HCT116 (cell line): ENCODE data around the gene FBXL16.

ENCODE experiments used
- CTCF ChIP-seq, 3 experiments: fragments of 200-600 bp in 1 of 3; sonication (generic) in 1 of 3; IDR thresholded peaks in 2 of 3; conservative IDR thresholded peaks in 1 of 3; 2 replicates each; pipeline ENCODE4 v1.5.1; 2012 to 2017; ENCODE audit warnings: low read depth in 2 of 3, low read length in 2 of 3, antibody characterized with exemption in 1 of 3, borderline replicate concordance in 1 of 3, control low read depth in 1 of 3, mild to moderate bottlenecking in 1 of 3, mixed read lengths in 1 of 3, mixed run types in 1 of 3, moderate library complexity in 1 of 3; ENCODE audit not compliant: insufficient read depth in 1 of 3
- EGR1 ChIP-seq: IDR thresholded peaks from 2 replicates; pipeline ENCODE4 v1.6.1; 2012; ENCODE audit warnings: low read depth
- EZH2 ChIP-seq: fragments of 200-600 bp; sonication (generic); IDR thresholded peaks from 2 replicates; pipeline ENCODE4 v1.6.1; 2017; ENCODE audit warnings: antibody characterized with exemption, mixed run types
- JUND ChIP-seq: IDR thresholded peaks from 2 replicates; pipeline ENCODE4 v1.6.1; 2012
- MAX ChIP-seq: IDR thresholded peaks from 2 replicates; pipeline ENCODE4 v1.6.1; 2012
- POLR2A ChIP-seq: IDR thresholded peaks from 2 replicates; pipeline ENCODE4 v1.7.0; 2011; ENCODE audit warnings: borderline replicate concordance; ENCODE audit not compliant: insufficient read depth, insufficient read length; ENCODE audit errors: extremely low read depth
- RAD21 ChIP-seq: IDR thresholded peaks from 2 replicates; pipeline ENCODE4 v1.6.1; 2012; ENCODE audit warnings: low read depth, mild to moderate bottlenecking
- SP1 ChIP-seq: IDR thresholded peaks from 2 replicates; pipeline ENCODE4 v1.6.1; 2012; ENCODE audit warnings: low read depth
- YY1 ChIP-seq: IDR thresholded peaks from 2 replicates; pipeline ENCODE4 v1.6.1; 2011; ENCODE audit warnings: low read length, low read depth, moderate library complexity, mild to moderate bottlenecking; ENCODE audit not compliant: insufficient replicate concordance; ENCODE audit errors: extremely low read depth

GRCh38 chr16:684071-684794 lies 21.4 kb downstream of the FBXL16 start, which contains the start of gene JMJD8:
- no peak for TF ChIP-seq CTCF (IDR thresholded peaks at IDR 0.05 in 2 of 3, conservative IDR thresholded peaks at IDR 0.05 in 1 of 3; ENCODE audit: borderline replicate concordance in 1 of 3, insufficient read depth in 1 of 3, low read depth in 2 of 3, low read length in 2 of 3)
- no peak for TF ChIP-seq JUND
- TF ChIP-seq RAD21, result no peak
- TF ChIP-seq EGR1, result no peak
- TF ChIP-seq POLR2A, result peak; percentile 93
- TF ChIP-seq YY1, result peak; percentile 91
- TF ChIP-seq EZH2, result no peak
- no peak for TF ChIP-seq SP1
- no peak for TF ChIP-seq MAX
